ENCODE data around the gene KCNG3. TPM values are rescaled to one million over a fixed set of nuclear protein-coding genes. Genes with fewer than 3 reads are reported as not detected.
A peak's percentile ranks its signal among the peaks of the same experiment; 100 is the strongest.

Gene KCNG3
- total RNA-seq, 1 experiment from 2014 or later, result not detected

- ChIA-PET CTCF (no interaction called here), POLR2A (no interaction called here)
- Mint-ChIP-seq H3K4me1 (ENCODE audit: insufficient read depth, unreplicated experiment) (peaks cover 12% of the 10 kb centered on the region), H3K4me3 (ENCODE audit: unreplicated experiment) (no peak overlapping the region), H3K27ac (ENCODE audit: low read depth, unreplicated experiment) (no peak overlapping the region), H3K36me3 (ENCODE audit: insufficient read depth, unreplicated experiment) (no peaks in the 10 kb centered on the region), H3K9me3 (ENCODE audit: unreplicated experiment) (no peaks in the 10 kb centered on the region), H3K27me3 (ENCODE audit: insufficient read depth, unreplicated experiment) (no peaks in the 10 kb centered on the region)
- intact Hi-C loops (cut with micrococcal nuclease), result no loop called here
- no peak for DNase-seq (ENCODE audit: unreplicated experiment)
- BruUV-seq (replicated peaks), result no TSS peak
- TF ChIP-seq CTCF (IDR thresholded peaks at IDR 0.05; ENCODE audit: unreplicated experiment), result no peak
These were observed 36.8 kb downstream of the KCNG3 start for GRCh38 chr2:42457011-42457410.

- Mint-ChIP-seq H3K4me3 (ENCODE audit: unreplicated experiment) (no peak overlapping the region), H3K27ac (ENCODE audit: low read depth, unreplicated experiment) (no peak overlapping the region), H3K9me3 (ENCODE audit: unreplicated experiment) (no peaks in the 10 kb centered on the region), H3K36me3 (ENCODE audit: insufficient read depth, unreplicated experiment) (no peaks in the 10 kb centered on the region), H3K27me3 (ENCODE audit: insufficient read depth, unreplicated experiment) (no peaks in the 10 kb centered on the region), H3K4me1 (ENCODE audit: insufficient read depth, unreplicated experiment) (peaks cover 12% of the 10 kb centered on the region)
- ChIA-PET CTCF (interaction anchor here (1.7 kb wide), 1 partner anchor 8 kb away, joined by 3 read pairs; no protein-coding TSS in a partner anchor), POLR2A (no interaction called here)
- no peak for TF ChIP-seq CTCF (IDR thresholded peaks at IDR 0.05; ENCODE audit: unreplicated experiment)
- DNase-seq (ENCODE audit: unreplicated experiment), result peak; percentile 29
- intact Hi-C loops (cut with micrococcal nuclease), result no loop called here
- BruUV-seq (replicated peaks), result no TSS peak
These were observed 37.5 kb downstream of the KCNG3 start for GRCh38 chr2:42456126-42456839.

GRCh38 chr2:42452545-42452944 lies 41.2 kb downstream of the KCNG3 start:
- TF ChIP-seq CTCF (IDR thresholded peaks at IDR 0.05; ENCODE audit: unreplicated experiment), result no peak
- ChIA-PET POLR2A (no interaction called here), CTCF (no interaction called here)
- H3K36me3 Mint-ChIP-seq (ENCODE audit: insufficient read depth, unreplicated experiment), result no peaks in the 10 kb centered on the region
- DNase-seq (ENCODE audit: unreplicated experiment), result no peak
- no TSS peak for BruUV-seq (replicated peaks)
- no peaks in the 10 kb centered on the region for H3K9me3 Mint-ChIP-seq (ENCODE audit: unreplicated experiment)
- H3K4me1 Mint-ChIP-seq (ENCODE audit: insufficient read depth, unreplicated experiment), result peaks cover 5% of the 10 kb centered on the region
- H3K4me3 Mint-ChIP-seq (ENCODE audit: unreplicated experiment), result no peak overlapping the region
- no peak overlapping the region for H3K27ac Mint-ChIP-seq (ENCODE audit: low read depth, unreplicated experiment)
- intact Hi-C loops (cut with micrococcal nuclease), result no loop called here
- no peaks in the 10 kb centered on the region for H3K27me3 Mint-ChIP-seq (ENCODE audit: insufficient read depth, unreplicated experiment)

- intact Hi-C loops (cut with micrococcal nuclease), result no loop called here
- H3K27me3 Mint-ChIP-seq (ENCODE audit: insufficient read depth, unreplicated experiment), result no peaks in the 10 kb centered on the region
- no peak overlapping the region for H3K27ac Mint-ChIP-seq (ENCODE audit: low read depth, unreplicated experiment)
- no peaks in the 10 kb centered on the region for H3K36me3 Mint-ChIP-seq (ENCODE audit: insufficient read depth, unreplicated experiment)
- BruUV-seq (replicated peaks), result no TSS peak
- no peak overlapping the region for H3K4me3 Mint-ChIP-seq (ENCODE audit: unreplicated experiment)
- no peaks in the 10 kb centered on the region for H3K9me3 Mint-ChIP-seq (ENCODE audit: unreplicated experiment)
- no peak for TF ChIP-seq CTCF (IDR thresholded peaks at IDR 0.05; ENCODE audit: unreplicated experiment)
- no peaks in the 10 kb centered on the region for H3K4me1 Mint-ChIP-seq (ENCODE audit: insufficient read depth, unreplicated experiment)
- ChIA-PET CTCF (no interaction called here), POLR2A (interaction anchor here (0.7 kb wide), 1 partner anchor 65 kb away, joined by 3 read pairs; no protein-coding TSS in a partner anchor)
- peak; percentile 5 for DNase-seq (ENCODE audit: unreplicated experiment)
These were observed 43.6 kb downstream of the KCNG3 start for GRCh38 chr2:42450136-42450535.
